ENCODE results near the gene RNF187. TPM values are rescaled to one million over a fixed set of nuclear protein-coding genes. Genes with fewer than 3 reads are reported as not detected.

RNF187 gene
- total RNA-seq, 2 experiments from 2014 or later = 257 to 478 TPM

DNA sequence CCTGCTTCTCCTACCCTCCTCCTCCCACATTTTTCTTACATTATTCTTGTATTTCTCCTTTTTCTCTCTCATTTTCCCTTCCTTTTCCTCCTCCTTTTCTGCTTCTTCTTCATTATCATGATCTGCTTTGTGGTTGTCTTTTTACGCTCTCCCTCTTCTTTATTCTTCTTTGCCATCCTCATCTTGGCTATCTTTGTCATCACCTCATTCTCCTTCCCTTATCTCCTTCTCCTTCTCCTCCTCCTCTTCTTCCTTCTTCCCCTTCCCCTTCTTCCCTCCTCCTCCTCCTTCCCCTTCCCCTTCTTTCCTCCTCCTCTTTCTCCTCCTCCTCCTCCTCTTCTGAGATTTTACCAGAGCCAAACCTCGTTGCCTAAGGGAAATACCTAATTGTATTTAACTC, 30.5 kb downstream of the RNF187 start:
- TF ChIP-seq, protein P1, sequence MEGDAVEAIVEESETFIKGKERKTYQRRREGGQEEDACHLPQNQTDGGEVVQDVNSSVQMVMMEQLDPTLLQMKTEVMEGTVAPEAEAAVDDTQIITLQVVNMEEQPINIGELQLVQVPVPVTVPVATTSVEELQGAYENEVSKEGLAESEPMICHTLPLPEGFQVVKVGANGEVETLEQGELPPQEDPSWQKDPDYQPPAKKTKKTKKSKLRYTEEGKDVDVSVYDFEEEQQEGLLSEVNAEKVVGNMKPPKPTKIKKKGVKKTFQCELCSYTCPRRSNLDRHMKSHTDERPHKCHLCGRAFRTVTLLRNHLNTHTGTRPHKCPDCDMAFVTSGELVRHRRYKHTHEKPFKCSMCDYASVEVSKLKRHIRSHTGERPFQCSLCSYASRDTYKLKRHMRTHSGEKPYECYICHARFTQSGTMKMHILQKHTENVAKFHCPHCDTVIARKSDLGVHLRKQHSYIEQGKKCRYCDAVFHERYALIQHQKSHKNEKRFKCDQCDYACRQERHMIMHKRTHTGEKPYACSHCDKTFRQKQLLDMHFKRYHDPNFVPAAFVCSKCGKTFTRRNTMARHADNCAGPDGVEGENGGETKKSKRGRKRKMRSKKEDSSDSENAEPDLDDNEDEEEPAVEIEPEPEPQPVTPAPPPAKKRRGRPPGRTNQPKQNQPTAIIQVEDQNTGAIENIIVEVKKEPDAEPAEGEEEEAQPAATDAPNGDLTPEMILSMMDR (conservative IDR thresholded peaks at IDR 0.05; ENCODE audit: low read length) = no peak
- no peak for TF ChIP-seq EZH2phosphoT487 (IDR thresholded peaks at IDR 0.05; ENCODE audit: borderline replicate concordance, low read depth, low read length)
- Histone ChIP-seq H3K79me2 (ENCODE audit: insufficient read depth, low read depth, low read length) (no peaks in the 10 kb centered on the region), H3K4me3 (ENCODE audit: low read depth, low read length, poor library complexity, severe bottlenecking) (no peak overlapping the region), H3K4me1 (ENCODE audit: insufficient read depth, low read length, poor library complexity, severe bottlenecking) (peaks cover 4% of the 10 kb centered on the region), H4K20me1 (ENCODE audit: insufficient read depth, low read length) (no peaks in the 10 kb centered on the region), H3K4me2 (ENCODE audit: low read length) (no peak overlapping the region), H3K36me3 (ENCODE audit: insufficient read depth, low read length) (no peaks in the 10 kb centered on the region), H3K9me3 (ENCODE audit: low read length) (no peaks in the 10 kb centered on the region), H3K27ac (ENCODE audit: low read depth, low read length, poor library complexity, severe bottlenecking) (no peak overlapping the region), H2AFZ (ENCODE audit: low read length) (no peak overlapping the region), H3K9me2 (ENCODE audit: insufficient read depth, low read length) (no peaks in the 10 kb centered on the region)
- intact Hi-C loops (cut with micrococcal nuclease; ENCODE audit: unreplicated experiment) = loop anchor here (5.0 kb wide), 3 partner anchors 130 to 305 kb away; no protein-coding TSS in a partner anchor
- ChIA-PET POLR2A (no interaction called here), CTCF (ENCODE audit: unreplicated experiment) (no interaction called here)
- DNase-seq (ENCODE audit: low spot score) = no peak
- no TSS peak for BruUV-seq (replicated peaks)

DNA sequence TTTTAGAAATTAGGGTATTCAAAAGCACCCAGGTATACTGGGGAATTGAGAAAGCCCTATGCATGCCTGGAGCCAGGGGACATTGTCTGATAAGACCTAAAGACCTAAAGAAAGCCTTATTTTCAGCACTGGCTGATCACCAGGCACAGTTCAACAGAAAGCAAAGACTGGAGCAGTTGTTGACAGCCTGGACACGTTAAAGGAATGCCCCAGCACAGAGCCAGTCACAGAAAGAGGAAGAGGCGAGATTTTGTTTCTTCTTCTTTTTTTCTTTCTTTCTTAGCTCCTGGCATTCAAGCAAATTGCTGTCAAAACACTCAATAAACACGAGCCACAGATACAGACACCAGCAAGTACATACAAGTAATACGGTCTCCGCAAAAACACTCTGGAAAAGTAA, 40.4 kb downstream of the RNF187 start:
- H3K36me3 ChIP-seq (ENCODE audit: insufficient read depth, low read length) = no peaks in the 10 kb centered on the region
- no peaks in the 10 kb centered on the region for H4K20me1 ChIP-seq (ENCODE audit: insufficient read depth, low read length)
- no peak overlapping the region for H3K27ac ChIP-seq (ENCODE audit: low read depth, low read length, poor library complexity, severe bottlenecking)
- no TSS peak for BruUV-seq (replicated peaks)
- no peak overlapping the region for H3K4me3 ChIP-seq (ENCODE audit: low read depth, low read length, poor library complexity, severe bottlenecking)
- H3K9me2 ChIP-seq (ENCODE audit: insufficient read depth, low read length) = no peaks in the 10 kb centered on the region
- H2AFZ ChIP-seq (ENCODE audit: low read length) = no peak overlapping the region
- TF ChIP-seq, protein P1 (conservative IDR thresholded peaks at IDR 0.05; ENCODE audit: low read length) = no peak
- no peak for TF ChIP-seq EZH2phosphoT487 (IDR thresholded peaks at IDR 0.05; ENCODE audit: borderline replicate concordance, low read depth, low read length)
- ChIA-PET POLR2A (interaction anchor here (0.6 kb wide), 1 partner anchor 48 kb away, joined by 3 read pairs; no protein-coding TSS in a partner anchor), CTCF (ENCODE audit: unreplicated experiment) (no interaction called here)
- no peaks in the 10 kb centered on the region for H3K79me2 ChIP-seq (ENCODE audit: insufficient read depth, low read depth, low read length)
- no peaks in the 10 kb centered on the region for H3K9me3 ChIP-seq (ENCODE audit: low read length)
- intact Hi-C loops (cut with micrococcal nuclease; ENCODE audit: unreplicated experiment) = no loop called here
- H3K4me1 ChIP-seq (ENCODE audit: insufficient read depth, low read length, poor library complexity, severe bottlenecking) = no peaks in the 10 kb centered on the region
- no peak overlapping the region for H3K4me2 ChIP-seq (ENCODE audit: low read length)
- no peak for DNase-seq (ENCODE audit: low spot score)

DNA sequence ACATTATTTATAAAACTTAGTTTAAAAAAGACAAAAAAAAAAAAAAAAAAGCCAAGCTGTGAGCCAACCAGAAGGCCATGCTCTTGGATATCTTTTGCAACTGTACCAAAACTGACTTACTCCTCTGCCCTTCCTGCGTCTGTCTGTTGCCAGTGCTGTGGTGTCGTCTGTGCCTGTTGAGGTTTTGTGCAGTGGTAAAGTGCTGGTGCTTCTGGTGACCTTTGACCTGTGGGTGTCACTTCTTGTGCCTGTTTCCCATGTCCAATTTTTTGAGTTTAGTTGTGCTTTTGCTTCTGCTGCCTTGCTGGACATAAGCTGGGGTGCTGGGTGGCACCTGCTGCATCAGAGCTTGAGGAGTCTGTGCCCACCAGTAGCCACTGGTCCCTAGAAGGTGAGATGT, 41.4 kb downstream of the RNF187 start:
- no peak overlapping the region for H3K4me3 ChIP-seq (ENCODE audit: low read depth, low read length, poor library complexity, severe bottlenecking)
- no TSS peak for BruUV-seq (replicated peaks)
- ChIA-PET CTCF (ENCODE audit: unreplicated experiment) (no interaction called here), POLR2A (interaction anchor here (0.6 kb wide), 1 partner anchor 821 kb away, joined by 3 read pairs; no protein-coding TSS in a partner anchor)
- H3K79me2 ChIP-seq (ENCODE audit: insufficient read depth, low read depth, low read length) = no peaks in the 10 kb centered on the region
- no peaks in the 10 kb centered on the region for H3K36me3 ChIP-seq (ENCODE audit: insufficient read depth, low read length)
- H3K9me3 ChIP-seq (ENCODE audit: low read length) = no peaks in the 10 kb centered on the region
- no peak for DNase-seq (ENCODE audit: low spot score)
- H4K20me1 ChIP-seq (ENCODE audit: insufficient read depth, low read length) = no peaks in the 10 kb centered on the region
- no peak for TF ChIP-seq EZH2phosphoT487 (IDR thresholded peaks at IDR 0.05; ENCODE audit: borderline replicate concordance, low read depth, low read length)
- TF ChIP-seq, protein P1 (conservative IDR thresholded peaks at IDR 0.05; ENCODE audit: low read length) = no peak
- H3K4me1 ChIP-seq (ENCODE audit: insufficient read depth, low read length, poor library complexity, severe bottlenecking) = no peaks in the 10 kb centered on the region
- no peak overlapping the region for H2AFZ ChIP-seq (ENCODE audit: low read length)
- intact Hi-C loops (cut with micrococcal nuclease; ENCODE audit: unreplicated experiment) = no loop called here
- no peaks in the 10 kb centered on the region for H3K9me2 ChIP-seq (ENCODE audit: insufficient read depth, low read length)
- H3K27ac ChIP-seq (ENCODE audit: low read depth, low read length, poor library complexity, severe bottlenecking) = no peak overlapping the region
- no peak overlapping the region for H3K4me2 ChIP-seq (ENCODE audit: low read length)
